ENCODE results near the gene EGFR. TPM values are rescaled to one million over a fixed set of nuclear protein-coding genes. Genes with fewer than 3 reads are reported as not detected.

Gene EGFR
- total RNA-seq, 1 donor from 2014 or later = 5.0 TPM

DNA sequence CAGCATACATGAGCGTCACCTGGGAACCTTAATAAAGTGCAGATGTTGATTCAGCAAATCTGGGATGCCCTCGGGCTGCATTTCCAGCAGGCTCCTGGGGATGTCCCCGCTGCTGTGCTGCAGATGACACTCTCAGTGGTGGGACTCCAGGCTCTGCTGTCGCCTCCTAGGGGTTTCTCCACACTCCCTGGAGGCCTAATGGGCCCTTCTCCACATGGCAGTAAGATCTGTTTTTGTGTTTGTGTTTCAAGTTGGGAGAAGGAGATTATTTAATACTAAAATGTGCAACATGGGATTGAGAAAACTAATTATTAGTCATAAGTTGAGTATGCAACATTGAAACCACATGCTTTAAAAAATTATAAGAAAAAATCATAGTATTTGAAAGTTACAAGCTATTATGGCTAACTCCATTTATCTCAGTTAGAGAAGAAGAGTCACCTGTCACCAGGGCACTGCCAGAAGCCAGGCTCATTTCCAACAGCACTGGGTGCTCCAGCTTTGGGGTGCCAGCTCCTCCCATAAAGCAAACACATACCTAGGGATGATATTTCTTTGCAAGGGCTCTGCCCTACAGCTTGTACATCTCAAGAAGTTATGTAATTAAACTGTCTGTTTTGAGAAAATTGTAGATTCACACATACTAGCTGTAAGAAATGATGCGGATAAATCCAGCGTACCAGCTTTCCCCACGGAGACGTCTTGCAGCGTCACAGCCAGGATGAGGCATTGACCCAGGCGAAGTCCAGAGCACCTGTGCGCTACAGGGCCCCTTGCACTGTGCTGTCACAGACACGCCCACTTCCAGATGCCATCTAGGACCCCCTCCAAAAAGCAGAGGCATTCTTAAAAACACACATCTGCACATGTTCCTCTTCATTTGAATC, 106.4 kb downstream of the EGFR start:
- no peak overlapping the region for H3K27ac Mint-ChIP-seq (ENCODE audit: unreplicated experiment)
- H3K4me1 Mint-ChIP-seq (ENCODE audit: unreplicated experiment) = peaks cover 4% of the 10 kb centered on the region
- TF ChIP-seq, protein P1, sequence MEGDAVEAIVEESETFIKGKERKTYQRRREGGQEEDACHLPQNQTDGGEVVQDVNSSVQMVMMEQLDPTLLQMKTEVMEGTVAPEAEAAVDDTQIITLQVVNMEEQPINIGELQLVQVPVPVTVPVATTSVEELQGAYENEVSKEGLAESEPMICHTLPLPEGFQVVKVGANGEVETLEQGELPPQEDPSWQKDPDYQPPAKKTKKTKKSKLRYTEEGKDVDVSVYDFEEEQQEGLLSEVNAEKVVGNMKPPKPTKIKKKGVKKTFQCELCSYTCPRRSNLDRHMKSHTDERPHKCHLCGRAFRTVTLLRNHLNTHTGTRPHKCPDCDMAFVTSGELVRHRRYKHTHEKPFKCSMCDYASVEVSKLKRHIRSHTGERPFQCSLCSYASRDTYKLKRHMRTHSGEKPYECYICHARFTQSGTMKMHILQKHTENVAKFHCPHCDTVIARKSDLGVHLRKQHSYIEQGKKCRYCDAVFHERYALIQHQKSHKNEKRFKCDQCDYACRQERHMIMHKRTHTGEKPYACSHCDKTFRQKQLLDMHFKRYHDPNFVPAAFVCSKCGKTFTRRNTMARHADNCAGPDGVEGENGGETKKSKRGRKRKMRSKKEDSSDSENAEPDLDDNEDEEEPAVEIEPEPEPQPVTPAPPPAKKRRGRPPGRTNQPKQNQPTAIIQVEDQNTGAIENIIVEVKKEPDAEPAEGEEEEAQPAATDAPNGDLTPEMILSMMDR (IDR thresholded peaks at IDR 0.05; ENCODE audit: unreplicated experiment) = no peak
- H3K27me3 Mint-ChIP-seq (ENCODE audit: unreplicated experiment) = peaks cover 3% of the 10 kb centered on the region
- no peaks in the 10 kb centered on the region for H3K36me3 Mint-ChIP-seq (ENCODE audit: low read depth, unreplicated experiment)
- H3K4me3 Mint-ChIP-seq (ENCODE audit: unreplicated experiment) = no peak overlapping the region
- H3K9me3 Mint-ChIP-seq (ENCODE audit: unreplicated experiment) = no peaks in the 10 kb centered on the region
- DNase-seq (ENCODE audit: low spot score) = no peak

DNA sequence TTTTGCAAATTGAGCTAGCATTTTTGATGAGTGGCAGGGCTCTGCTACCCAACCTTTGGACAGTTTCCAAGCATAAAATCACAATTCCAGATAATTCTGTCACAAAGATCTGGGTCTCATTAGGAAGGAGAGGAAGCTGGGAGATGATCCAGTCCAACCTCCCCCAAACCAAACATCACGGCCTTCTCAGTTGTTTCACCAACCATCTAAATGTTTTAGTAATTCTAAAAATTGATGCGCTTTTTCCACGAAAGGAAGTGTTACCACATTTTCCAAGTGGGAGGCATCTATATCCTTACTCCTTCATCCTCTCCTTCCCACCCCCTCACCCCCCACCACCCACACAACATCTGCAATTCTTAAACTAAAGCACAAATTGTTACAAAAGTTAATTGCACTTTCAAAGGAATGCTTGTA, 108.3 kb downstream of the EGFR start:
- Mint-ChIP-seq H3K9me3 (ENCODE audit: unreplicated experiment) (no peaks in the 10 kb centered on the region), H3K4me3 (ENCODE audit: unreplicated experiment) (no peak overlapping the region), H3K27ac (ENCODE audit: unreplicated experiment) (no peak overlapping the region), H3K4me1 (ENCODE audit: unreplicated experiment) (peaks cover 4% of the 10 kb centered on the region), H3K27me3 (ENCODE audit: unreplicated experiment) (peaks cover 3% of the 10 kb centered on the region), H3K36me3 (ENCODE audit: low read depth, unreplicated experiment) (no peaks in the 10 kb centered on the region)
- TF ChIP-seq, protein P1 (IDR thresholded peaks at IDR 0.05; ENCODE audit: unreplicated experiment) = no peak
- DNase-seq (ENCODE audit: low spot score) = no peak

DNA sequence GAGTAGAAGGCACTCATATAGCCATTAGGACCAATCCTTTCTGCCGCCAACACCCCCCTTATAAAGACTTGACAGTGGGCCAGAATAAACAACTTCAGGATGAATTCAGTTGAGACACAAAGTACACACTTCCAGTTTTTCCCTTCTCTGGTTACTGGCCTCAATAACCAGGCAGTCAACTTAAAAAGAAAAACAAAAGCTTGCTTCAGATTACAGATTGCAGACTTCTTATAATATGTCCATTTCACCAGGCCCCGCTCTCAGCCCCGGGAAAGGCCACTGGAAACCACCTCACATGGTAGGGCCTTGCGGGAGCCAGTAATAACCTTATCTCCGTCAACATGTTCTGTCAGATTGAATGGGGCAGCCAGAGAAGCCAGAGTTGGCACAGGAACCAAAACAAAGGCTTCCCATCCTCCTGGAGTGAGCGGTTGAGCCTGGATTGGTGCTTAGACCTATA, 108.8 kb downstream of the EGFR start:
- no peak overlapping the region for H3K27ac Mint-ChIP-seq (ENCODE audit: unreplicated experiment)
- H3K27me3 Mint-ChIP-seq (ENCODE audit: unreplicated experiment) = peaks cover 3% of the 10 kb centered on the region

DNA sequence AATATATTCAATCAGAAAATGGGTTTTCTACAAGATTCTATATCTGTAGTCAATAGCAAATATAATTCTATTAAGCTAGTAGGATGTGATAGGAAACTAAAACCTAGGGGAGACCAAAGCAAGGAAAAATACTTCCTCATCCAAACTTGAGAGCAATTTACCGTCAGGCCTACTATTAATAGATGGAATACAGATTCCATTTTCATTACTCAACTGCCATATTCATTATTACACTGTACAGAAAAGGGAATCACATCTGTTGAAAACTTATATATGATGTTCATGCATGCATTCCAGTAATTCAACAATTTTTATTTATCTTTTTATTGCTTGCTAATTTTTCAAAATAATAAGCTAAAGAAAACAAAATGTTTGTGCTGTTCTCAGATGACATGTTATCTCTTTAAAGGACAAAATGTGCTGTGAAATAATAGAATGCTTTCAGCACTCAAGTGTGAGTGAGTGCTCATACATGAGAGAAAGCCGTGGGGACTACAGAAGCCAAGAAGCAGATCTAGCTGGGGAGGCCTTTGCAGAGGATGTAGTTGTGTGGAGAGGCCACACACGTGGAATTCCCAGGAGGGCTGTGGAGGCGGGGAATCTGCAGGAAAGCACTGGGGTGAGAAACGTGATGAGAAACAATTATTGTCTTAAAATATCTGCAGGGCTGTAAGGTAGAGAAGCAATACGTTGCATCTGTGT, 110.0 kb downstream of the EGFR start:
- TF ChIP-seq, protein P1 (IDR thresholded peaks at IDR 0.05; ENCODE audit: unreplicated experiment) = no peak
- Mint-ChIP-seq H3K4me1 (ENCODE audit: unreplicated experiment) (peaks cover 8% of the 10 kb centered on the region), H3K4me3 (ENCODE audit: unreplicated experiment) (no peak overlapping the region), H3K9me3 (ENCODE audit: unreplicated experiment) (no peaks in the 10 kb centered on the region), H3K36me3 (ENCODE audit: low read depth, unreplicated experiment) (no peaks in the 10 kb centered on the region), H3K27ac (ENCODE audit: unreplicated experiment) (no peak overlapping the region), H3K27me3 (ENCODE audit: unreplicated experiment) (peaks cover 9% of the 10 kb centered on the region)
- no peak for DNase-seq (ENCODE audit: low spot score)

More for the DNA sequence above, 108.8 kb downstream of the EGFR start:
- no peak for DNase-seq (ENCODE audit: low spot score)
- H3K4me1 Mint-ChIP-seq (ENCODE audit: unreplicated experiment) = peaks cover 4% of the 10 kb centered on the region
- no peak overlapping the region for H3K4me3 Mint-ChIP-seq (ENCODE audit: unreplicated experiment)
- H3K36me3 Mint-ChIP-seq (ENCODE audit: low read depth, unreplicated experiment) = no peaks in the 10 kb centered on the region
- TF ChIP-seq, protein P1 (IDR thresholded peaks at IDR 0.05; ENCODE audit: unreplicated experiment) = no peak
- no peaks in the 10 kb centered on the region for H3K9me3 Mint-ChIP-seq (ENCODE audit: unreplicated experiment)
